Activated B cell treated with CpG ODN at 0.5 μM for 24 hours (primary cell): ENCODE data around the gene SMTNL1. TPM values are rescaled to one million over a fixed set of nuclear protein-coding genes. Genes with fewer than 3 reads are reported as not detected.

Source experiments
- ATAC-seq: fragments of 200-7000 bp; cut with Tn5 transposase; one replicate; pipeline ENCODE4 v1.10.0; 2021; ENCODE audit warnings: low read depth, mild to moderate bottlenecking, moderate library complexity
- CTCF ChIA-PET: fragments of 350-600 bp; sonication (Branson Sonifier 250); formaldehyde crosslinking; loops from one replicate; lab custom pipeline; 2021; ENCODE audit warnings: antibody characterized with exemption; lab: Charles Lee
- POLR2A ChIA-PET: fragments of 350-600 bp; sonication (Branson Sonifier 250); formaldehyde crosslinking; loops from one replicate; lab custom pipeline; 2021; ENCODE audit warnings: antibody characterized with exemption; lab: Charles Lee
- DNase-seq: peaks from one replicate; pipeline ENCODE4 v3.0.0; 2022
- H3K27ac Mint-ChIP-seq: one replicate; pipeline ENCODE4 v1.8.0; 2020; ENCODE audit warnings: mixed read lengths
- H3K27me3 Mint-ChIP-seq: one replicate; pipeline ENCODE4 v1.8.0; 2021; ENCODE audit warnings: mixed read lengths
- H3K36me3 Mint-ChIP-seq: one replicate; pipeline ENCODE4 v1.8.0; 2021; ENCODE audit warnings: low read depth, mixed read lengths
- H3K4me1 Mint-ChIP-seq: one replicate; pipeline ENCODE4 v1.8.0; 2021; ENCODE audit warnings: mixed read lengths
- H3K4me3 Mint-ChIP-seq: one replicate; pipeline ENCODE4 v1.8.0; 2020; ENCODE audit warnings: mild to moderate bottlenecking, mixed read lengths
- H3K9me3 Mint-ChIP-seq: one replicate; pipeline ENCODE4 v1.8.0; 2020; ENCODE audit warnings: mixed read lengths
- intact Hi-C: fragments of 100-400 bp; cut with micrococcal nuclease; formaldehyde crosslinking; loops from one replicate; pipeline ENCODE4 v1.15.1; 2024
- total RNA-seq: library from RNA; stranded (reverse); gene quantifications from 2 replicates; pipeline ENCODE4 v1.2.3, GENCODE V29; 2022
- TF ChIP-seq, protein P1 (sequence below): fragments of 200-600 bp; IDR thresholded peaks from one replicate; pipeline ENCODE4 v1.8.0; 2022; ENCODE audit warnings: antibody characterized with exemption, mild to moderate bottlenecking

Gene SMTNL1
- total RNA-seq, 1 donor from 2014 or later, result not detected

- peak; percentile 33 for DNase-seq
- CTCF ChIA-PET, result interaction anchor here (0.9 to 1.9 kb wide), 5 partner anchors 20 to 92 kb away, joined by 3 to 9 read pairs (median 4); partner anchors contain the start of gene UBE2L6
- Mint-ChIP-seq H3K4me1 (peaks cover 20% of the 10 kb centered on the region), H3K9me3 (no peaks in the 10 kb centered on the region), H3K36me3 (peaks cover 42% of the 10 kb centered on the region), H3K27ac (peak overlapping the region; percentile 80), H3K4me3 (peak overlapping the region; percentile 24), H3K27me3 (no peaks in the 10 kb centered on the region)
- intact Hi-C loops, result loop anchor here (1.0 to 2.0 kb wide), 2 partner anchors 17 to 19 kb away; partner anchors contain the start of gene UBE2L6
- TF ChIP-seq, protein P1, sequence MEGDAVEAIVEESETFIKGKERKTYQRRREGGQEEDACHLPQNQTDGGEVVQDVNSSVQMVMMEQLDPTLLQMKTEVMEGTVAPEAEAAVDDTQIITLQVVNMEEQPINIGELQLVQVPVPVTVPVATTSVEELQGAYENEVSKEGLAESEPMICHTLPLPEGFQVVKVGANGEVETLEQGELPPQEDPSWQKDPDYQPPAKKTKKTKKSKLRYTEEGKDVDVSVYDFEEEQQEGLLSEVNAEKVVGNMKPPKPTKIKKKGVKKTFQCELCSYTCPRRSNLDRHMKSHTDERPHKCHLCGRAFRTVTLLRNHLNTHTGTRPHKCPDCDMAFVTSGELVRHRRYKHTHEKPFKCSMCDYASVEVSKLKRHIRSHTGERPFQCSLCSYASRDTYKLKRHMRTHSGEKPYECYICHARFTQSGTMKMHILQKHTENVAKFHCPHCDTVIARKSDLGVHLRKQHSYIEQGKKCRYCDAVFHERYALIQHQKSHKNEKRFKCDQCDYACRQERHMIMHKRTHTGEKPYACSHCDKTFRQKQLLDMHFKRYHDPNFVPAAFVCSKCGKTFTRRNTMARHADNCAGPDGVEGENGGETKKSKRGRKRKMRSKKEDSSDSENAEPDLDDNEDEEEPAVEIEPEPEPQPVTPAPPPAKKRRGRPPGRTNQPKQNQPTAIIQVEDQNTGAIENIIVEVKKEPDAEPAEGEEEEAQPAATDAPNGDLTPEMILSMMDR, result no peak
- POLR2A ChIA-PET, result interaction anchor here (0.5 to 1.9 kb wide), 7 partner anchors 17 to 223 kb away, joined by 3 to 16 read pairs (median 4); partner anchors contain the start of genes SSRP1, TIMM10, TNKS1BP1 and UBE2L6
- peak; percentile 99 for ATAC-seq
These were observed 10.5 kb downstream of the SMTNL1 start for GRCh38 chr11:57547854-57548377.

GRCh38 chr11:57549983-57550382, 12.6 kb downstream of the SMTNL1 start:
- peaks cover 62% of the 10 kb centered on the region for H3K36me3 Mint-ChIP-seq
- H3K4me3 Mint-ChIP-seq, result no peak overlapping the region
- ATAC-seq (no peak), DNase-seq (no peak)
- H3K9me3 Mint-ChIP-seq, result no peaks in the 10 kb centered on the region
- no peak overlapping the region for H3K27ac Mint-ChIP-seq
- TF ChIP-seq, protein P1, result no peak
- intact Hi-C loops, result loop anchor here (2.0 kb wide), 1 partner anchor 17 kb away; the partner anchor contains the start of gene UBE2L6
- CTCF ChIA-PET, result interaction anchor here (0.6 to 1.0 kb wide), 2 partner anchors 18 to 200 kb away, joined by 4 to 5 read pairs; partner anchors contain the start of gene UBE2L6
- H3K4me1 Mint-ChIP-seq, result peaks cover 20% of the 10 kb centered on the region
- no peaks in the 10 kb centered on the region for H3K27me3 Mint-ChIP-seq
- POLR2A ChIA-PET, result no interaction called here

DNA sequence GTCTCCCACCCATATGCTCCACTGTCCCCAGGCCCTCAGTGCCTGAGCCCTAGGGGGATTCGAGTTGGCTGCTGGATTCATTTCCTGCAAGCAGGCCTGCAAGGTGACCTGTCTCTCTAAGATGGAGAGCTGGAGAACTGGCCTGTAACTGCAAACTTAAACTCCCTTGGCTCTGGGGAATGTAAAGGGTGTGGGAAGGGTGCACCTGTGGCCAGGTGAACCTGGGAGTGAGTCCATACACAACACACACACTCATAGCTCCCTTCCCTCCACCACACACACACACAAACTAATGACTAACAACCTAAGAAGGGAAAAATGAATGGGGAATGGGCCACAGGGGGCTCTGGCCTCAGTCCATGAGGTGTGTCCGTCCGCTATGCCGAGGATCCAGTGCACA, 14.5 kb downstream of the SMTNL1 start:
- POLR2A ChIA-PET, result no interaction called here
- CTCF ChIA-PET, result no interaction called here
- H3K27me3 Mint-ChIP-seq, result no peaks in the 10 kb centered on the region
- H3K9me3 Mint-ChIP-seq, result no peaks in the 10 kb centered on the region
- DNase-seq, result no peak
- peaks cover 16% of the 10 kb centered on the region for H3K4me1 Mint-ChIP-seq
- H3K4me3 Mint-ChIP-seq, result no peak overlapping the region
- no peak overlapping the region for H3K27ac Mint-ChIP-seq
- no peak for ATAC-seq
- peaks cover 79% of the 10 kb centered on the region for H3K36me3 Mint-ChIP-seq
- intact Hi-C loops, result no loop called here
- TF ChIP-seq, protein P1, result no peak

DNA sequence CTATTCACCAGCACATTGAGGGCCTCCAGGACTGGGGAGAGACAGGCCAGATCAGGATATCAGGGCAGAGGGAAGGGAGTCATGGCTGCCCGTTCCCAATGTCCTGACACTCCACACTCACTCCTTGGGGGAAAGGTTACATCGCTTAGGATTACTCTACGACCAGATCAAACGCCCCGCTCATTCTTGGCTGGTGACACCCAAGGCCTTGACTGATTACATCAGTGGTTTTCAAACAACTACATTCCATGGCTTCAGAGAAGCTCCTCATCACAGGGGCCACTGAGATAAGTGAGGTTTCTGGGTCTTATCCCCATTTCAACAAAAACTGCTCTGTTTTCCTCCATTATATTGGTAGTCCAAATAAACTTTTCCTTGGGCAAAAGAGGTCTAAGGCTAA, 15.1 kb downstream of the SMTNL1 start:
- H3K27ac Mint-ChIP-seq, result no peak overlapping the region
- ChIA-PET CTCF (no interaction called here), POLR2A (no interaction called here)
- DNase-seq (no peak), ATAC-seq (no peak)
- TF ChIP-seq, protein P1, result no peak
- peaks cover 11% of the 10 kb centered on the region for H3K4me1 Mint-ChIP-seq
- H3K36me3 Mint-ChIP-seq, result peaks cover 85% of the 10 kb centered on the region
- no peaks in the 10 kb centered on the region for H3K27me3 Mint-ChIP-seq
- no peak overlapping the region for H3K4me3 Mint-ChIP-seq
- no peaks in the 10 kb centered on the region for H3K9me3 Mint-ChIP-seq
- intact Hi-C loops, result no loop called here

DNA sequence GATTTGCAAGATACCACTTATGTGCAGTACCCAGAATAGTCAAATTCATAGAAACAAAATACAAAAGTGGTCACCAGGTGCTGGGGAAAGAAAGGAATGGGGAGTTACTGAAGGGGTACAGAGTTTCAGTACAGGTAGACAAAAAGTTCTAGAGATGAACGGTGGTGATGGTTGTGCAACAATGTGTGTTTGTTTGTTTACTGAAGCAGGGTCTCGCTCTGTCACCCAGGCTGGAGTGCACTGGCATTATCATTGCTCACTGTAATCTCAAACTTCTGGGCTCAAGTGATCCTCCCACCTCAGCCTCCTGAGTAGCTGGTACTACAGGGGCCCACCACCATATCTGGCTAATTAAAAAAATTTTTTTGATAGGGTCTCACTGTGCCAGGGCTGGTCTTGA, 18.0 kb downstream of the SMTNL1 start:
- Mint-ChIP-seq H3K36me3 (peaks cover 90% of the 10 kb centered on the region), H3K4me3 (no peak overlapping the region), H3K27me3 (no peaks in the 10 kb centered on the region), H3K27ac (no peak overlapping the region), H3K4me1 (no peaks in the 10 kb centered on the region), H3K9me3 (no peaks in the 10 kb centered on the region)
- DNase-seq (no peak), ATAC-seq (no peak)
- intact Hi-C loops, result no loop called here
- ChIA-PET POLR2A (no interaction called here), CTCF (no interaction called here)
- TF ChIP-seq, protein P1, result no peak
